ENCODE results near the gene TNFSF18. TPM values are rescaled to one million over a fixed set of nuclear protein-coding genes. Genes with fewer than 3 reads are reported as not detected.

Gene TNFSF18
- total RNA-seq, 4 donors from 2014 or later, result 0.23 TPM; not detected in 3

GRCh38 chr1:173063171-173063570, 12.4 kb upstream of the TNFSF18 start:
- Histone ChIP-seq H3K36me3 (no peaks in the 10 kb centered on the region), H3K27me3 (no peaks in the 10 kb centered on the region), H3K27ac (no peak overlapping the region), H3K4me3 (no peak overlapping the region), H3K9me3 (no peaks in the 10 kb centered on the region), H3K4me1 (peaks cover 8% of the 10 kb centered on the region)
- no peak for TF ChIP-seq CTCF (IDR thresholded peaks at IDR 0.05)
- no peak for TF ChIP-seq POLR2AphosphoS5 (IDR thresholded peaks at IDR 0.05)
- no peak for TF ChIP-seq EP300 (IDR thresholded peaks at IDR 0.05)
- TF ChIP-seq POLR2A (IDR thresholded peaks at IDR 0.05), result no peak
- DNase-seq (ENCODE audit: low spot score in 2 of 2), result no peak
- 38% methylated on average over 1 of the region's 1 CpG for WGBS

- TF ChIP-seq CTCF (IDR thresholded peaks at IDR 0.05) (no peak), EP300 (IDR thresholded peaks at IDR 0.05) (no peak), POLR2A (IDR thresholded peaks at IDR 0.05) (no peak), POLR2AphosphoS5 (IDR thresholded peaks at IDR 0.05) (no peak)
- no peaks in the 10 kb centered on the region for H3K36me3 ChIP-seq
- DNase-seq (ENCODE audit: low spot score in 2 of 2), result no peak
- H3K27ac ChIP-seq, result no peak overlapping the region
- H3K4me1 ChIP-seq, result peaks cover 8% of the 10 kb centered on the region
- H3K4me3 ChIP-seq, result no peak overlapping the region
- H3K9me3 ChIP-seq, result no peaks in the 10 kb centered on the region
- 100% methylated on average over 1 of the region's 1 CpG for WGBS
- no peaks in the 10 kb centered on the region for H3K27me3 ChIP-seq
Measured at GRCh38 chr1:173062150-173062938, 11.6 kb upstream of the TNFSF18 start.

GRCh38 chr1:173058556-173058955, 7.8 kb upstream of the TNFSF18 start:
- no peaks in the 10 kb centered on the region for H3K27me3 ChIP-seq
- no peak overlapping the region for H3K27ac ChIP-seq
- H3K36me3 ChIP-seq, result no peaks in the 10 kb centered on the region
- DNase-seq (ENCODE audit: low spot score in 2 of 2), result no peak
- TF ChIP-seq POLR2A (IDR thresholded peaks at IDR 0.05) (no peak), EP300 (IDR thresholded peaks at IDR 0.05) (no peak), CTCF (IDR thresholded peaks at IDR 0.05) (no peak), POLR2AphosphoS5 (IDR thresholded peaks at IDR 0.05) (no peak)
- peaks cover under 1% of the 10 kb centered on the region for H3K4me1 ChIP-seq
- H3K4me3 ChIP-seq, result no peak overlapping the region
- 100% methylated on average over 1 of the region's 1 CpG for whole genome bisulfite sequencing
- no peaks in the 10 kb centered on the region for H3K9me3 ChIP-seq

- Histone ChIP-seq H3K4me1 (no peaks in the 10 kb centered on the region), H3K27me3 (no peaks in the 10 kb centered on the region), H3K4me3 (no peak overlapping the region), H3K36me3 (no peaks in the 10 kb centered on the region), H3K27ac (no peak overlapping the region), H3K9me3 (no peaks in the 10 kb centered on the region)
- TF ChIP-seq EP300 (IDR thresholded peaks at IDR 0.05) (no peak), POLR2AphosphoS5 (IDR thresholded peaks at IDR 0.05) (no peak), POLR2A (IDR thresholded peaks at IDR 0.05) (no peak), CTCF (IDR thresholded peaks at IDR 0.05) (no peak)
- no peak for DNase-seq (ENCODE audit: low spot score in 2 of 2)
Measured at GRCh38 chr1:173057984-173058383, 7.2 kb upstream of the TNFSF18 start.

- no peak overlapping the region for H3K27ac ChIP-seq
- H3K9me3 ChIP-seq, result no peaks in the 10 kb centered on the region
- no peak for DNase-seq (ENCODE audit: low spot score in 2 of 2)
Measured at GRCh38 chr1:173056365-173056764, 5.6 kb upstream of the TNFSF18 start.

More at GRCh38 chr1:173056365-173056764, 5.6 kb upstream of the TNFSF18 start:
- 52% methylated on average over 1 of the region's 1 CpG for WGBS
- Histone ChIP-seq H3K36me3 (no peaks in the 10 kb centered on the region), H3K27me3 (no peaks in the 10 kb centered on the region), H3K4me1 (peaks cover 14% of the 10 kb centered on the region), H3K4me3 (no peak overlapping the region)
- TF ChIP-seq EP300 (IDR thresholded peaks at IDR 0.05) (no peak), CTCF (IDR thresholded peaks at IDR 0.05) (no peak)
